HEK293 (cell line): ENCODE measurements around the gene CTCF.

Source experiments
- CTCF ChIP-seq: fragments of 450-650 bp; formaldehyde crosslinking; IDR thresholded peaks from 2 replicates; pipeline ENCODE4 v1.5.1; 2016; ENCODE audit warnings: missing biosample characterization, missing genetic modification characterization
- REST ChIP-seq: fragments of 450-650 bp; formaldehyde crosslinking; IDR thresholded peaks from 2 replicates; pipeline ENCODE4 v1.5.1; 2016; ENCODE audit warnings: missing biosample characterization, missing genetic modification characterization
- ZBTB1 ChIP-seq: fragments of 450-650 bp; formaldehyde crosslinking; IDR thresholded peaks from 2 replicates; pipeline ENCODE4 v1.5.1; 2016; ENCODE audit warnings: missing biosample characterization, missing genetic modification characterization
- ZBTB49 ChIP-seq: fragments of 450-650 bp; formaldehyde crosslinking; IDR thresholded peaks from 2 replicates; pipeline ENCODE4 v1.5.1; 2016; ENCODE audit warnings: missing biosample characterization, missing genetic modification characterization, low read depth
- ZEB2 ChIP-seq: fragments of 450-650 bp; formaldehyde crosslinking; IDR thresholded peaks from 2 replicates; pipeline ENCODE4 v1.5.1; 2016; ENCODE audit warnings: missing biosample characterization, missing genetic modification characterization
- ZNF24 ChIP-seq: fragments of 450-650 bp; formaldehyde crosslinking; IDR thresholded peaks from 2 replicates; pipeline ENCODE4 v1.5.1; 2016; ENCODE audit warnings: missing biosample characterization, missing genetic modification characterization
- ZNF514 ChIP-seq: fragments of 450-650 bp; formaldehyde crosslinking; IDR thresholded peaks from 2 replicates; pipeline ENCODE4 v1.5.1; 2016; ENCODE audit warnings: missing biosample characterization, missing genetic modification characterization
- ZNF521 ChIP-seq: fragments of 450-650 bp; formaldehyde crosslinking; IDR thresholded peaks from 2 replicates; pipeline ENCODE4 v1.5.1; 2017; ENCODE audit warnings: missing biosample characterization, mild to moderate bottlenecking, missing genetic modification characterization
- ZNF561 ChIP-seq: fragments of 450-650 bp; IDR thresholded peaks from 2 replicates; pipeline ENCODE4 v1.5.1; 2018; ENCODE audit warnings: missing biosample characterization, missing genetic modification characterization, borderline replicate concordance

- TF ChIP-seq CTCF (tag by site-specific recombination) (no peak), ZNF521 (tag by site-specific recombination) (no peak), ZEB2 (tag by site-specific recombination) (no peak), ZNF514 (tag by site-specific recombination) (no peak), REST (tag by site-specific recombination) (no peak), ZNF24 (tag by site-specific recombination) (no peak), ZBTB1 (no peak), ZBTB49 (no peak), ZNF561 (tag by site-specific recombination) (no peak)
Measured at GRCh38 chr16:67543036-67543435, 19.3 kb upstream of the CTCF start.
